Naive thymus-derived CD4-positive, alpha-beta T cell (primary cell): ENCODE data around the gene ZNF638. TPM values are rescaled to one million over a fixed set of nuclear protein-coding genes. Genes with fewer than 3 reads are reported as not detected.

Experiments
- ATAC-seq: fragments of 150-1000 bp; cut with Tn5 transposase; 2 replicates; pipeline ENCODE4 v1.10.0; 2021; ENCODE audit warnings: mild to moderate bottlenecking, moderate library complexity
- CTCF ChIA-PET: fragments of 350-600 bp; sonication (Branson Sonifier 250); formaldehyde crosslinking; loops from one replicate; lab custom pipeline; 2021; ENCODE audit warnings: antibody characterized with exemption; lab: Charles Lee
- POLR2A ChIA-PET: fragments of 350-600 bp; sonication (Branson Sonifier 250); formaldehyde crosslinking; loops from one replicate; lab custom pipeline; 2021; ENCODE audit warnings: antibody characterized with exemption, inconsistent platforms; lab: Charles Lee
- DNase-seq, 9 donors: peaks; one replicate each; pipeline versions ENCODE4 v3.0.0 to v3.0.0-alpha.2; 2020 to 2022; ENCODE audit warnings: mixed read lengths in 1 of 9
- H3K27ac ChIP-seq: one replicate; pipeline ENCODE4 v1.7.0; 2013; ENCODE audit warnings: mild to moderate bottlenecking, low read depth, low read length, moderate library complexity
- H3K27me3 ChIP-seq, 2 donors: one replicate each; pipeline ENCODE4 v1.7.0; 2013; ENCODE audit warnings: low read length in 2 of 2, mild to moderate bottlenecking in 2 of 2, moderate library complexity in 2 of 2; ENCODE audit not compliant: control insufficient read depth in 2 of 2, insufficient read depth in 2 of 2
- H3K36me3 ChIP-seq, 3 experiments: 1 replicate in 2 of 3; 2 replicates in 1 of 3; pipeline ENCODE4 v1.7.0; 2013; ENCODE audit warnings: low read length in 3 of 3, mild to moderate bottlenecking in 3 of 3, moderate library complexity in 1 of 3; ENCODE audit not compliant: insufficient read depth in 3 of 3, control insufficient read depth in 2 of 3
- H3K4me1 ChIP-seq, 2 donors: one replicate each; pipeline ENCODE4 v1.7.0; 2013; ENCODE audit warnings: low read length in 2 of 2, mild to moderate bottlenecking in 2 of 2, moderate library complexity in 1 of 2; ENCODE audit not compliant: control insufficient read depth in 2 of 2, insufficient read depth in 2 of 2
- H3K4me3 ChIP-seq: 2 replicates; pipeline ENCODE4 v1.7.0; 2013; ENCODE audit warnings: mild to moderate bottlenecking, low read length
- H3K9me3 ChIP-seq, 3 experiments: 1 replicate in 2 of 3; 2 replicates in 1 of 3; pipeline ENCODE4 v1.7.0; 2013; ENCODE audit warnings: low read length in 3 of 3; ENCODE audit not compliant: control insufficient read depth in 2 of 3
- H3K27ac Mint-ChIP-seq, 9 donors: one replicate each; pipeline ENCODE4 v1.8.0; 2020 to 2022; ENCODE audit warnings: mixed read lengths in 9 of 9, mild to moderate bottlenecking in 8 of 9, moderate library complexity in 5 of 9, inconsistent platforms in 2 of 9
- H3K27me3 Mint-ChIP-seq, 5 donors: one replicate each; pipeline ENCODE4 v1.8.0; 2021 to 2022; ENCODE audit warnings: mixed read lengths in 5 of 5, mild to moderate bottlenecking in 1 of 5
- H3K36me3 Mint-ChIP-seq, 5 donors: one replicate each; pipeline ENCODE4 v1.8.0; 2020 to 2022; ENCODE audit warnings: mixed read lengths in 5 of 5, mild to moderate bottlenecking in 3 of 5, inconsistent platforms in 1 of 5
- H3K4me1 Mint-ChIP-seq, 7 donors: one replicate each; pipeline ENCODE4 v1.8.0; 2020 to 2022; ENCODE audit warnings: mixed read lengths in 7 of 7, mild to moderate bottlenecking in 3 of 7, inconsistent platforms in 1 of 7
- H3K4me3 Mint-ChIP-seq, 10 donors: one replicate each; pipeline ENCODE4 v1.8.0; 2020 to 2022; ENCODE audit warnings: mild to moderate bottlenecking in 10 of 10, mixed read lengths in 10 of 10, moderate library complexity in 6 of 10, inconsistent platforms in 2 of 10
- H3K9me3 Mint-ChIP-seq, 11 donors: one replicate each; pipeline ENCODE4 v1.8.0; 2020 to 2022; ENCODE audit warnings: mixed read lengths in 11 of 11, mild to moderate bottlenecking in 4 of 11, inconsistent platforms in 1 of 11, moderate library complexity in 1 of 11
- intact Hi-C, 2 donors: fragments of 100-400 bp; cut with micrococcal nuclease; formaldehyde crosslinking; loops; one replicate each; pipeline ENCODE4 v1.15.1; 2023
- polyA plus RNA-seq, 2 donors: library from polyadenylated mRNA; unstranded; fragments of 300-500 nt; fragmentation: Illumina TruSeq; gene quantifications; one replicate each; pipeline ENCODE4 v1.2.3, GENCODE V29; 2021
- total RNA-seq, 6 experiments: library from RNA in 5 of 6; stranded (reverse) in 5 of 6; gene quantifications; 1 replicate in 5 of 6; 2 replicates in 1 of 6; pipeline ENCODE4 v1.2.3 and lab custom pipeline; 2021 to 2026

The ZNF638 gene
- total and polyA plus RNA-seq, 7 experiments from 2014 or later = 57.6 to 204 (median 114) TPM

GRCh38 chr2:71388214-71388613 is 56.6 kb downstream of the ZNF638 start:
- Histone ChIP-seq H3K36me3 (peaks cover 0 to 49% (median 12%) of the 10 kb centered on the region in 3 experiments), H3K27ac (no peak overlapping the region), H3K27me3 (no peaks in the 10 kb centered on the region), H3K4me3 (no peak overlapping the region), H3K9me3 (no peaks in the 10 kb centered on the region), H3K4me1 (no peaks in the 10 kb centered on the region)
- Mint-ChIP-seq H3K9me3 (peaks cover 0 to 14% (median 0%) of the 10 kb centered on the region in 11 donors), H3K4me1 (peaks cover 0 to 6% (median 0%) of the 10 kb centered on the region in 7 donors), H3K27ac (no peak overlapping the region), H3K4me3 (no peak overlapping the region), H3K27me3 (no peaks in the 10 kb centered on the region), H3K36me3 (peaks cover 11 to 79% (median 64%) of the 10 kb centered on the region in 5 donors)
- ChIA-PET CTCF (no interaction called here), POLR2A (no interaction called here)
- DNase-seq = no peak
- intact Hi-C loops = no loop called here
- ATAC-seq = no peak

DNA sequence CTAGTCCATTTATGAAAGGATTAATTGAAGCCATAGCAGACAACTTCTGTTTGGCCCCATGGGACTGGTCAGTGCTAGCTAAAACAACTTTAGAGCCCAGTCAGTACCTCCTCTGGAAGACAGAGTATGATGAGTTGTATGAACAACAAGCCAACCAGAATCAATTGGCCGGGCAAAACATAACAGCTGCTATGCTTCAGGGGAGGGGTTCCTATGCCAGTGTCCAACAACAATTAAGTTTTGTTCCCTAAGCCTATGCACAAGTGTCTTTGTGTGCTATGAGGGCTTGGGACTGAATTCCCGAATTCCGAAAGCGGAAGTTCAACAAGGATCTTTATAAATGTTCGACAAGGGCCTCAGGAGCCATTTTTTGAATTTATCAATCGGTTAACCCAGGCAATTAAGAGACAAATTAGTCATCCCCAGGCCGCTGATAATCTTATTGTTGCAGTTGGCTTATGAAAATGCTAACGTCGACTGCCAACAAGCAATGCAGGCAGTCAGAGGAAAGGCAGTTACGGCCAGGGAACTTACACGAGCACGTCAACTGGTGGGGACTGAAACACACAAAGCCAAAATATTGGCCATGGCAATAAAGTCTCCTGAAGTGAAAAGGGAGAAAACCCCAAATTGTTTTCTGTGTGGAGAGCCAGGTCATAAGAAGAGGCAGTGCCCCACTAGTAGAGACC is 57.9 kb downstream of the ZNF638 start:
- intact Hi-C loops = no loop called here
- no peak overlapping the region for H3K27ac ChIP-seq
- H3K27ac Mint-ChIP-seq = no peak overlapping the region
- no peak overlapping the region for H3K4me3 Mint-ChIP-seq
- H3K27me3 ChIP-seq = no peaks in the 10 kb centered on the region
- ATAC-seq (no peak), DNase-seq (no peak)
- H3K4me1 Mint-ChIP-seq = no peaks in the 10 kb centered on the region
- CTCF ChIA-PET = no interaction called here
- H3K9me3 Mint-ChIP-seq = peaks cover 0 to 14% (median 0%) of the 10 kb centered on the region in 11 donors
- H3K4me3 ChIP-seq = no peak overlapping the region
- peaks cover 10 to 80% (median 66%) of the 10 kb centered on the region in 5 donors for H3K36me3 Mint-ChIP-seq
- no peaks in the 10 kb centered on the region for H3K4me1 ChIP-seq
- no peaks in the 10 kb centered on the region for H3K27me3 Mint-ChIP-seq
- peaks cover 4 to 54% (median 12%) of the 10 kb centered on the region in 3 experiments for H3K36me3 ChIP-seq
- no peaks in the 10 kb centered on the region for H3K9me3 ChIP-seq
- POLR2A ChIA-PET = no interaction called here

DNA sequence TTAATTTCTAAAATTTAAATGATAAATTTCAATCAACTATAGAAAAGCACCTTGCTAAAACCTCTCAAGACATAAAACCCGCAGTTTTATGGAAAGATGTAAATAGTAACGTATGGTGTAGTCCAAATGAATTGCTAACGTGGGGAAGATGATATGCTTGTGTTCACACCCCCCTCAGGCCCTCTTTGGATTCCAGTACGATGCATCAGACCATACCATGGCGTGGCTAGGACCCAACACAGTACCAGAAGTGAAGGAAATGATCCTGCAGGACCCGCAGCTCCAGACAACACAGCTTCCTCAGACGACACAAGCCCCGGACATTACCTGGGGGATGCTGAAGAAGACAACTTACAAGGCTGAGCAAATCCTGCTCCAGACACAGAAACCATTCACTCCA is 61.6 kb downstream of the ZNF638 start:
- Mint-ChIP-seq H3K27ac (no peak overlapping the region), H3K4me1 (peaks cover 0 to 5% (median 0%) of the 10 kb centered on the region in 7 donors), H3K4me3 (no peak overlapping the region), H3K27me3 (no peaks in the 10 kb centered on the region), H3K36me3 (peaks cover 17 to 87% (median 62%) of the 10 kb centered on the region in 5 donors), H3K9me3 (peaks cover 0 to 11% (median 0%) of the 10 kb centered on the region in 11 donors)
- ChIA-PET POLR2A (no interaction called here), CTCF (no interaction called here)
- ATAC-seq (no peak), DNase-seq (no peak)
- Histone ChIP-seq H3K27me3 (no peaks in the 10 kb centered on the region), H3K4me1 (no peaks in the 10 kb centered on the region), H3K36me3 (peaks cover 4 to 59% (median 7%) of the 10 kb centered on the region in 3 experiments), H3K27ac (no peak overlapping the region), H3K4me3 (no peak overlapping the region), H3K9me3 (no peaks in the 10 kb centered on the region)
- intact Hi-C loops = no loop called here

- H3K4me3 ChIP-seq = no peak overlapping the region
- ChIA-PET POLR2A (no interaction called here), CTCF (no interaction called here)
- Mint-ChIP-seq H3K27ac (no peak overlapping the region), H3K4me3 (no peak overlapping the region), H3K9me3 (peaks cover 0 to 6% (median 0%) of the 10 kb centered on the region in 11 donors), H3K36me3 (peaks cover 13 to 80% (median 40%) of the 10 kb centered on the region in 5 donors), H3K4me1 (peaks cover 0 to 5% (median 4%) of the 10 kb centered on the region in 7 donors), H3K27me3 (no peaks in the 10 kb centered on the region)
- ATAC-seq (no peak), DNase-seq (no peak)
- intact Hi-C loops = no loop called here
- H3K27me3 ChIP-seq = no peaks in the 10 kb centered on the region
- H3K4me1 ChIP-seq = no peaks in the 10 kb centered on the region
- H3K9me3 ChIP-seq = no peaks in the 10 kb centered on the region
- no peak overlapping the region for H3K27ac ChIP-seq
- H3K36me3 ChIP-seq = peaks cover 0 to 43% (median 4%) of the 10 kb centered on the region in 3 experiments
Measured at GRCh38 chr2:71395471-71395870, 63.9 kb downstream of the ZNF638 start.

GRCh38 chr2:71402427-71402826 is 70.8 kb downstream of the ZNF638 start:
- peak overlapping the region in 7 of 9 donors; percentile 2 to 51 (median 20) for H3K27ac Mint-ChIP-seq
- no peaks in the 10 kb centered on the region for H3K9me3 Mint-ChIP-seq
- H3K4me1 ChIP-seq = no peaks in the 10 kb centered on the region
- DNase-seq (no peak), ATAC-seq (no peak)
- H3K36me3 Mint-ChIP-seq = peaks cover 16 to 68% (median 43%) of the 10 kb centered on the region in 5 donors
- peaks cover 0 to 15% (median 9%) of the 10 kb centered on the region in 7 donors for H3K4me1 Mint-ChIP-seq
- H3K4me3 ChIP-seq = no peak overlapping the region
- ChIA-PET POLR2A (no interaction called here), CTCF (no interaction called here)
- peaks cover 9 to 39% (median 10%) of the 10 kb centered on the region in 3 experiments for H3K36me3 ChIP-seq
- H3K27ac ChIP-seq = no peak overlapping the region
- intact Hi-C loops = no loop called here
- no peak overlapping the region for H3K4me3 Mint-ChIP-seq
- no peaks in the 10 kb centered on the region for H3K27me3 Mint-ChIP-seq
- H3K27me3 ChIP-seq = no peaks in the 10 kb centered on the region
- H3K9me3 ChIP-seq = no peaks in the 10 kb centered on the region

- no peaks in the 10 kb centered on the region for H3K27me3 ChIP-seq
- Mint-ChIP-seq H3K9me3 (peaks cover 0 to 11% (median 3%) of the 10 kb centered on the region in 11 donors), H3K27ac (peak overlapping the region in 3 of 9 donors; percentile 13 to 58 (median 36)), H3K27me3 (no peaks in the 10 kb centered on the region), H3K4me1 (peaks cover 0 to 7% (median 5%) of the 10 kb centered on the region in 7 donors), H3K4me3 (no peak overlapping the region), H3K36me3 (peaks cover 5 to 56% (median 47%) of the 10 kb centered on the region in 5 donors)
- intact Hi-C loops = no loop called here
- no peaks in the 10 kb centered on the region for H3K9me3 ChIP-seq
- no peak overlapping the region for H3K27ac ChIP-seq
- H3K36me3 ChIP-seq = peaks cover under 1 to 33% (median 9%) of the 10 kb centered on the region in 3 experiments
- DNase-seq (no peak), ATAC-seq (no peak)
- no peak overlapping the region for H3K4me3 ChIP-seq
- CTCF ChIA-PET = no interaction called here
- H3K4me1 ChIP-seq = no peaks in the 10 kb centered on the region
- POLR2A ChIA-PET = no interaction called here
Measured at GRCh38 chr2:71409611-71410010, 78.0 kb downstream of the ZNF638 start.
